EH (cell line): ENCODE data around the gene SLC29A4.
A peak's percentile ranks its signal among the peaks of the same experiment; 100 is the strongest.
"Not testable (repeated sequence)": the region's sequence is repeated elsewhere in the genome, so short reads cannot be mapped to it uniquely, and the experiment has no call there.

ENCODE experiments used
- DNase-seq: peaks from one replicate; pipeline ENCODE4 v3.0.0-alpha.2; 2015; ENCODE audit warnings: low read depth

The SLC29A4 gene

DNA sequence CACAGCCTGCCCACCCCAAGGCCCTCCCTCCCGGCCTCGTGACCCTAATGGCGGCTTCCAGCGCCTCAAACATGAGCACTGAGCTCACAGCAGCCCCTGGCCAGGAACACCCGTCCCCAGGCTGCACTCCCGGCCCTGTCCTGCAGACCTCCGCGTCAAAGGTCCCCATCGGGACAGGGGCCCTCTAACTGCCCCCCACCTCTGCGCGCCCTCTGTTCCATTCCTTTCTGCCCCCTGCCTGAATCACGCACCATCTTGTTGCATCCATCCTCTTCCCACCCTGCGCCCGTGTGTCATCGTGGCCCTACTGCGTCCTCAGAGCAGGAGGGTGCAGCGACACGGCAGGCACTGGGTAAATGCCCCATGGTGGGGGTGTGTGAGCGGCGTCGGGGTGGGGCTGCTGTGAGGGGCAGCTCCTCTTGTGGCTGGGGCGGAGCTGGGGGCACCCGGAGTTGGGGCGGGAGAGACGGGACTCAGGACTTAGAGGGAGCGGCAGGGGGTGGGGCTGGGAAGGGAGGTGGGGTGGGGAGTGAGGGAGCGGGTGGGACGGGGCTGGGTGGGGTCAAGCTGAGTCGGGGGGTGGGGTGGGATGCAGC is 13.4 kb downstream of the SLC29A4 start:
- DNase-seq, result no peak

- DNase-seq, result no peak
Measured at GRCh38 chr7:5296611-5297226, 14.0 kb downstream of the SLC29A4 start.

GRCh38 chr7:5300366-5300765 is 17.6 kb downstream of the SLC29A4 start:
- DNase-seq, result no peak

DNA sequence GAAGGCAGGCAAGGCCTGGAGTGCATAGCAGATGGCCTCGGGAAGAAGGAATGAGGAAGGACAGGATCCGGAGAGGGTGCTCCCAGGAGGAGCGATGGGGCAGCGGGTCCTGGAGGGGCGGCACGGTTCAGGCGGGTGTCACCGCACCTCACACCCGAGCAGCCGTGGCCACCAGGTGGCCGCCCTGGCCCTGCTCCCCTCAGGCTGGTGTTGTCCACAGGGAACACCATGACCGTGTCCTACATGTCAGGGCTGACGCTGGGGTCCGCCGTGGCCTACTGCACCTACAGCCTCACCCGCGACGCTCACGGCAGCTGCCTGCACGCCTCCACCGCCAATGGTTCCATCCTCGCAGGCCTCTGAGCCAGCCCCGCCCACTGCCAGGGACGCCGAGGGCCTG is 19.8 kb downstream of the SLC29A4 start:
- no peak for DNase-seq

- DNase-seq, result no peak
Measured at GRCh38 chr7:5303061-5303460, 20.3 kb downstream of the SLC29A4 start.

GRCh38 chr7:5303591-5304505 is 21.1 kb downstream of the SLC29A4 start:
- peak; percentile 19 for DNase-seq

- not testable (repeated sequence) for DNase-seq
Measured at GRCh38 chr7:5305050-5305449, 22.3 kb downstream of the SLC29A4 start.

DNA sequence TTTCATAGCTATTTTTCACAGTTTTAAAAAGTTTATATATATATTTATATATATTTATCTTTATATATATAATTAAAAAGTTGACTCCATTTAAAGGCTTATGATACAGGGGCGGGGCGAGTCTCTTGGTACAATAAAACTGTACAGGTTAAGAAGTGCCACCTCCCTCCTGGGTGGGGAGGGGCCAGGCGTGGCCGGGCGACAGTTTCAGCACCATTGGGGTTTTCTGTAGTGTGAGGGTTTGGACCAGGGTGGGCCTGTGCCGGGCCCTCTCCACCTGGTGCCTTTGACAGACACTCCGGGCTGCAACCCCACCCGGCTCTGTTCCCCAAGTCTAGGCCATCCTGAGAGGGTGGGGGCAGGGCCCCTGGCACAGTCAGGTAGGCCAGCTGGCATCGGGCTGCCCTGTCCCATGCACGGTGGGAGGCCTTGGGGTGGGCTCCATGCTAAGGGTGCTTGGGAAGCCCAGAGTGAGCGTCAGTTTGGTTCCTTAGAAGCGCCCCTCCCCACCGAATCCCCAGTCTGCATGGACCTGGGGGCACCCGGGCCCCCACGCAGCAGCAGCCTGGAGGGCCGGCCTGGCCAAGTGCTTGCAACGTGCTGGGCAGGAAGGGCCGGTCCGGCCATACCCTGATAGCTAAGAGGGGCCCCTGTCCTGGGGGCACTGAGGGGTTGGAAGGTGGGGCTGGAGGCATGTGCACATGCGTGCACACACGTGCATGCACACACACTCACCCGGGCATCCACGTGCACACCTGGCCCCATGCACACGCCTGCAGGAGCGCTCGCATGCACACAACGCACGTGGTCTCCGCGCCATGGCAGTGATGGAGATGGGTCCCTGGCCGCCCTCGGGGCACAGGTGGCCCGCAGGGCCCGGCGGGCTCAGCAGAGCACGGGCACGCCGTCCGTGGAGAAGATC is 24.7 kb downstream of the SLC29A4 start:
- not testable (repeated sequence) for DNase-seq

GRCh38 chr7:5309146-5309545 is 26.4 kb downstream of the SLC29A4 start:
- no peak for DNase-seq

DNA sequence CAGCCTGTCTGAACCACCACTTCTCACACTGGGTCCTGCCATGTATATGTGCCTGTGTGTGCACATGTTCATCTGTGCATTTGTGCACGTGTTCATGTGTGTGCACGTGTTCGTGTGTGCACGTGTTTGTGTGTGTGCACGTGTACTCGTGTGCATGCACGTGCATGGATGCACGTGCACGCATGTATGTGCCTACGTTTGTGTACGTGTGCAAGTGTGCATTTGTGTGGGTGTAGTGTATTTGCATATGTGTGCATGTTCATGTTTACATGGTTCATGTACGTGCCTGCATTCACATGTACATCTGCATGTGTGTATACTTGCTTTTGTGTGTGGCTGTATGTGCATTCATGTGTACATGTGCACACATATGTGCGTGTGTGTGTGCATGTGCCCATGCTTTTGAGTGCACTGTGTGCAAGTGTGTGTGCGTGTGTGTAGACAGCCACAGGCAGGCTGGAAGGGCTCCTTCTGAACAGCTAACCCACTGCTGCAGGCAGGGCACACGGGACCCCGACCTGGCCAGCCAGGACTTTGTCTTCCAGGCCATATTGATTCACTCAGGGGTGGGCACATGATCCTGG is 28.2 kb downstream of the SLC29A4 start:
- no peak for DNase-seq

GRCh38 chr7:5312276-5313070 is 29.7 kb downstream of the SLC29A4 start:
- not testable (repeated sequence) for DNase-seq

DNA sequence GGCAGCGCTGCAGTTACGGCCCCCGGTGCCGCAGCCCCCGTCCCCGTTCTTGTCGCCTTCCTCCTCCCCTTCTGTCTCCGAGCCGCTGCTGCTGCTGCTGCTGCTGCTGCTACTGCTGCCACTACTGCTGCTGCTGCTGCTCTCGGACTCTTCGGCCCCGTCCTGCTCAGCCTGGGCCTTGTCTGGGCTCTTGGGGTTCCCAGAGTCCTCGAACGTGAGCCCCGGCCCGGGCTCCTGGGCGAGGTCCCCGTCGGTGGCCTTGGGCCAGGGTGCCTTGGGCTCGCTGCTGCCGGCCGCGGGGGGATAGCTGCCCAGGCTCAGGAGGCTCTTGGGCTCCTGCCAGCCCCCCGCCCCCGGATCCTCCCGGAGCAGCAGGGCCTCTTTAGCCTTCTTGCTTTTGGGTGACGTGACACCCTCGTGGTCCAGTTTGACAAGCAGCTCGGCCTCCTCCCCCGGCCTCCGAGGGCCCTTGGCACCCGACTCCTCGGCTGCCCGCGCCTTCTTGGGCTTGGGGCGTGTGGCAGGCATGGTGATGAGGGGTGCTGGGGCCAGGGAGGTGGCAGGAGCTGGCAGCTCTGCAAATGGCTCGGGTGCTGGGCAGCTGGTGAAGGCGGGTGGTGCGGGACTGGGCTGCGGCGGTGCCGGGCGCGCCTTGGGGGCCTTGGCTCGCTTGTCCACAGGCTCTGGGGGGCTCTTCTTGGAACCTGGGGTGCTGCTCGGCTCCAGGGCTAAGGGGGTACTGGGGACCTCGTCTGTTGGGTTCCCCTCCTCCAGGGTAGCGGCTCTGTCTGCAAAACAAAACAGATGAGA is 30.5 kb downstream of the SLC29A4 start:
- DNase-seq, result not testable (repeated sequence)

- no peak for DNase-seq
Measured at GRCh38 chr7:5314864-5315263, 32.1 kb downstream of the SLC29A4 start.

- no peak for DNase-seq
Measured at GRCh38 chr7:5315761-5316160, 33.0 kb downstream of the SLC29A4 start.

DNA sequence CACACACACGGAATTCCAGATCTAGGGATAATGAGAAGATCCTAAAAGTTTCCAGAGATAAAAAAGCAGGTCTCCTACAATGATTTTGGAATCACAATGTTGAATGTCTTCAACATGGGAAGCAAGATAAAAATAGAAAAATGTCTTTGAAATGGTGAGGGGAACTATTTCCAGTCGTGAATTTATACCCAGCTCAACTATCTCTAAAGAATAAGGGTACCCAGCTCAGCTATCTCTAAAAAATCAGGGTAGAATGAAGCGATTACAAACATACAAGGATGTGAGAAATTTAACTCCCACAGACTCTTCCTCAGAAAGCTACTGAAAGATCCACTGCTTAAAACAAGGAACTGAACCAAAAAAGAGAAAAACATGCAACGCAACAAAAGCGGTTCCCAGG is 35.9 kb downstream of the SLC29A4 start:
- not testable (repeated sequence) for DNase-seq

DNA sequence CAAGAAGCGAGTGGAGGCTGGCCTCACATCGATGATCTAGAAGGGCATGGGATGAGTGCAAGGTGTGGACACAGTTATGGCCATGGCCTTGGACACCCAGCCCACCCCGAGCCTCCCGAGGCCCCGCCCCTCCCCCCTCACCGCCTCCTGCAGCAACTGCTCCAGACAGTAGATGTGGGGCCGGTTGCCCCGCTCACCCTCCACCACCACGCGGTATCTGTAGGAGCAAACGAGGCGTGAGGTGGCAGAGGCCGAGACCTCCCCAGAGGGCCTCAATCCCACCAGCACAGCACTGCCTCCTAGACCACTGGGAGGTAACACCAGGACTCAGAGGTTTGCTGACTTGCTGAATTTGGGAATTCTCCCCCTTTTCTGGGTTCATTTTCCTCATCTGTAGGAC is 37.6 kb downstream of the SLC29A4 start:
- no peak for DNase-seq

DNA sequence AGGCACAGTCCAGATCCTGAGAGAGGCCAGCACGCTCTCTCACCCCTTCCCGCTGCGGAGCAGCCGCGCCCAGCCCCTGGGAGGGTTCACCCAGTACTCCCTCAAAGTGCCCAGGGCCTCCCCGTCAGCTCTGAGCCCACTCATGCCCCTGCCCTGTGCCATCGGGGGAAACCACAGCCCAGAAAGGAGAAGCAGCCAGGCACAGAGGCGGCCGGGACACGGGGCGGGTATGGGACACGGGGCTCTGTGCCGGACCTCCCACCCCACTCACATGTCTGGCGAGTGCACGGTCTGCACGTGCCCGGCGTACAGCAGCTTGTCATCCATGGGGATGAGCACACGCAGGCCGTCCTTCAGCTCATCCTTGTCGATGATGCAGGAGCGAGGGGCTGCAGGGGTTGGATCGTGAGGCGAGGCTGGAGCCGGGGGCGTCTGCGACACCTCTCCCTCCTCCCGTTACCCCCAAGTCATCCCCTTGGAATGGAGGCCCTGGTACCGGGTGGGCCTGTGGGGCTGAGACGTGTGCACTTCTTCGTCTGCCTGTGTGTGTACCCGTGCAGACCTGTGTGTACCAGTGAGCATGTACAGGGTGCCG is 38.2 kb downstream of the SLC29A4 start:
- DNase-seq, result no peak

GRCh38 chr7:5322621-5323410 is 40.1 kb downstream of the SLC29A4 start:
- DNase-seq, result no peak
